Neutrophil (primary cell): Measurements from ENCODE around the gene PDGFRB.

Source experiments
- H3K27ac ChIP-seq: fragments of 200-600 bp; sonication (generic); 2 replicates; pipeline ENCODE4 v1.5.1; 2016; ENCODE audit warnings: mild to moderate bottlenecking, moderate library complexity
- H3K27me3 ChIP-seq: fragments of 200-600 bp; sonication (generic); 2 replicates; pipeline ENCODE4 v1.6.0; 2016; ENCODE audit warnings: mild to moderate bottlenecking
- H3K36me3 ChIP-seq: fragments of 200-600 bp; sonication (generic); 2 replicates; pipeline ENCODE4 v1.5.1; 2017
- H3K4me1 ChIP-seq, 2 experiments: fragments of 200-600 bp in 1 of 2; sonication (generic) in 1 of 2; 1 replicate in 1 of 2; 2 replicates in 1 of 2; pipeline versions ENCODE4 v1.5.1 to v1.6.1; 2013 to 2016; ENCODE audit warnings: low read depth in 1 of 2, low read length in 1 of 2, mild to moderate bottlenecking in 1 of 2, moderate library complexity in 1 of 2; ENCODE audit not compliant: control insufficient read depth in 1 of 2, insufficient read depth in 1 of 2
- H3K4me3 ChIP-seq, 2 experiments: fragments of 200-600 bp in 1 of 2; sonication (generic) in 1 of 2; 1 replicate in 1 of 2; 2 replicates in 1 of 2; pipeline ENCODE4 v1.5.1; 2013 to 2016; ENCODE audit warnings: low read depth in 1 of 2, low read length in 1 of 2, mild to moderate bottlenecking in 1 of 2, moderate library complexity in 1 of 2
- H3K9me3 ChIP-seq: fragments of 200-600 bp; sonication (generic); 2 replicates; pipeline ENCODE4 v1.5.1; 2016
- CTCF ChIP-seq: fragments of 200-600 bp; sonication (generic); IDR thresholded peaks from 2 replicates; pipeline ENCODE4 v1.5.1; 2016; ENCODE audit warnings: antibody characterized with exemption

PDGFRB gene

GRCh38 chr5:150122536-150123481 is 32.8 kb downstream of the PDGFRB start:
- Histone ChIP-seq H3K27ac (no peak overlapping the region), H3K4me3 (no peak overlapping the region), H3K36me3 (no peaks in the 10 kb centered on the region), H3K9me3 (no peaks in the 10 kb centered on the region), H3K4me1 (peaks cover 0 to 3% of the 10 kb centered on the region in 2 experiments), H3K27me3 (no peaks in the 10 kb centered on the region)
- TF ChIP-seq CTCF: no peak

GRCh38 chr5:150122158-150122510 is 33.5 kb downstream of the PDGFRB start:
- no peaks in the 10 kb centered on the region for H3K27me3 ChIP-seq
- TF ChIP-seq CTCF: no peak
- no peaks in the 10 kb centered on the region for H3K36me3 ChIP-seq
- H3K9me3 ChIP-seq: no peaks in the 10 kb centered on the region
- peaks cover 0 to 3% of the 10 kb centered on the region in 2 experiments for H3K4me1 ChIP-seq
- H3K27ac ChIP-seq: no peak overlapping the region
- no peak overlapping the region for H3K4me3 ChIP-seq

DNA sequence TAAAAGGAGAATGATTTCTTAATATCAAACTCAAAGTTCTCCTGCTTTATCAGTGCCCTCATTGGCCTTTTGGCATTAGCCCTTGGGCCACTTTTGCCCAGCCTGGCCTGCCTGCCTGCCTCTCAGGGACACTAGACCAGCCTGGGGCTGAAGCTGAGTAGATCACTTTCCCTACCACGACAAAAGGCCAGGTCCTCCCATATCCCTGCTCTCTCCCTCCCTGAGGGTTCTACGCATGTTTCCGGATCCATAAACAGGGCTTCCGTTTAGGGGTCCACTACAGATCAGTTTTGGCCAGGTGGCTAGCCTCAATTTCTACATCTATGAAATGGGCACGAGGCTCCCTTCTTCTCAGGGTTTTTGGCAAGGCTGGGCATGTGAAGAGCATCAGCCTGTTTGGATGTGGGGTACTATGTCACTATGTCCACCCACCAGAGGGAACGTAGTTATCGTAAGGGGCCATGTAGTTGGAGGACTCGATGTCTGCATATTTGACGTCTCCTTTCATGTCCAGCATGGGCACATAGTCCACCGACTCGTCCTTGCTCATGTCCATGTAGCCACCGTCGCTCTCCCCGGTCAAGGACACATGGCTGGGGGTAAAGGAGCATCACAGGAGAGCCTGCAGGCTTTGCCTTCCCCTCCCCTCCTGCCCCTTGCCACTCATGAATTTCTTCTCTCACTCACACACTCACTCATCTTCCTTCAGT is 34.0 kb downstream of the PDGFRB start:
- H3K27ac ChIP-seq: no peak overlapping the region
- H3K36me3 ChIP-seq: no peaks in the 10 kb centered on the region
- no peak for TF ChIP-seq CTCF
- peaks cover 0 to 3% of the 10 kb centered on the region in 2 experiments for H3K4me1 ChIP-seq
- H3K4me3 ChIP-seq: no peak overlapping the region
- H3K9me3 ChIP-seq: no peaks in the 10 kb centered on the region
- no peaks in the 10 kb centered on the region for H3K27me3 ChIP-seq

- no peak overlapping the region for H3K4me3 ChIP-seq
- H3K27ac ChIP-seq: no peak overlapping the region
- no peaks in the 10 kb centered on the region for H3K9me3 ChIP-seq
- TF ChIP-seq CTCF: no peak
- H3K36me3 ChIP-seq: no peaks in the 10 kb centered on the region
- peaks cover 0 to 3% of the 10 kb centered on the region in 2 experiments for H3K4me1 ChIP-seq
- H3K27me3 ChIP-seq: no peaks in the 10 kb centered on the region
Measured at GRCh38 chr5:150120617-150121447, 34.8 kb downstream of the PDGFRB start.

DNA sequence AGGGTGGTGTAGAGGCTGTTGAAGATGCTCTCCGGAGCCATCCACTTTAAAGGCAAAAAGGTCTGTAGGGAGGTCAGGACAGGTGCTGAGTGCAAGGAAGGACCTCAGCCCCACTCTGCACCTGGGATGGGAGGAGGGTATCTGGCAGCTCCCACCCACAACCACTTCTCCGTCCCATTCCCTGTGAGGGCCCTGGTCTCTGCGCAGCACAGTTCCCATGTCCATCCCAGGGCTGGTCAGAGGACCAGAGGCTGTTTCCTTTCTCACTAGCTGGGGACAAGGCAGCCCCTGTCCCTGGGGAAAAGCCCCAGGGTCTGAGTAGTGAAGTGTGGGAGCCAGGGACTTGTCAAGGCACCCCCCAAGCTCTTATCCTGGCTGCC is 35.6 kb downstream of the PDGFRB start:
- H3K4me1 ChIP-seq: peaks cover 0 to 3% of the 10 kb centered on the region in 2 experiments
- no peaks in the 10 kb centered on the region for H3K9me3 ChIP-seq
- H3K4me3 ChIP-seq: no peak overlapping the region
- H3K27me3 ChIP-seq: no peaks in the 10 kb centered on the region
- no peaks in the 10 kb centered on the region for H3K36me3 ChIP-seq
- no peak overlapping the region for H3K27ac ChIP-seq
- TF ChIP-seq CTCF: no peak
